H1 (cell line): ENCODE measurements around the gene SRGAP3. TPM values are rescaled to one million over a fixed set of nuclear protein-coding genes. Genes with fewer than 3 reads are reported as not detected.

Experiments used
- CTCF ChIA-PET: fragments of 300-600 bp; sonication (Branson Sonifier 250); formaldehyde crosslinking; loops from one replicate; lab custom pipeline; 2021; ENCODE audit not compliant: partially characterized antibody; lab: Charles Lee
- POLR2A ChIA-PET: fragments of 300-600 bp; sonication (Branson Sonifier 250); formaldehyde crosslinking; loops from one replicate; lab custom pipeline; 2021; ENCODE audit warnings: inconsistent platforms; ENCODE audit not compliant: partially characterized antibody; lab: Charles Lee
- DNase-seq, 2 experiments: peaks; one replicate each; pipeline versions ENCODE4 v3.0.0 to v3.0.0-alpha.2; 2010 to 2022; ENCODE audit warnings: low spot score in 2 of 2, low read depth in 1 of 2, mixed read lengths in 1 of 2
- FAIRE-seq: peaks from 2 replicates; lab custom pipeline; 2011; peaks lifted over from hg19 to GRCh38; lab: Jason Lieb, UNC
- H2AFZ ChIP-seq: 2 replicates; pipeline ENCODE4 v1.8.1; 2012; ENCODE audit warnings: low read length, inconsistent platforms
- H2AK5ac ChIP-seq: 2 replicates; pipeline ENCODE4 v1.6.1; 2013; ENCODE audit warnings: low read depth, low read length
- H2BK120ac ChIP-seq: replicated peaks from 2 replicates; pipeline ENCODE3; 2013; ENCODE audit warnings: low read depth, low read length, inconsistent platforms
- H2BK12ac ChIP-seq: 2 replicates; pipeline ENCODE4 v1.6.1; 2013; ENCODE audit warnings: low read depth, low read length
- H2BK15ac ChIP-seq: 2 replicates; pipeline ENCODE4 v1.6.1; 2013; ENCODE audit warnings: low read length
- H2BK20ac ChIP-seq: 2 replicates; pipeline ENCODE4 v1.6.1; 2013; ENCODE audit warnings: low read length
- H2BK5ac ChIP-seq: 2 replicates; pipeline ENCODE4 v1.6.1; 2013; ENCODE audit warnings: low read depth, low read length
- H3K14ac ChIP-seq: 2 replicates; pipeline ENCODE4 v1.6.1; 2013; ENCODE audit warnings: inconsistent platforms; ENCODE audit not compliant: insufficient read length
- H3K18ac ChIP-seq: 2 replicates; pipeline ENCODE4 v1.6.1; 2013; ENCODE audit warnings: low read length; ENCODE audit errors: extremely low read depth
- H3K23ac ChIP-seq: 2 replicates; pipeline ENCODE4 v1.6.1; 2013; ENCODE audit warnings: inconsistent platforms; ENCODE audit not compliant: insufficient read length
- H3K23me2 ChIP-seq: 2 replicates; pipeline ENCODE4 v1.6.1; 2013; ENCODE audit warnings: low read depth, low read length
- H3K27ac ChIP-seq: 2 replicates; pipeline ENCODE4 v1.6.1; 2011; ENCODE audit warnings: low read depth, low read length, inconsistent platforms
- H3K27me3 ChIP-seq, 4 experiments: replicated peaks in 1 of 4; 1 replicate in 1 of 4; 2 replicates in 3 of 4; pipeline versions ENCODE4 v1.6.1 to v1.8.1; 2011 to 2013; ENCODE audit warnings: low read length in 3 of 4, mild to moderate bottlenecking in 3 of 4, inconsistent platforms in 2 of 4, mixed read lengths in 2 of 4, moderate library complexity in 1 of 4; ENCODE audit not compliant: control insufficient read depth in 3 of 4, insufficient read depth in 3 of 4; ENCODE audit errors: extremely low read depth in 1 of 4
- H3K36me3 ChIP-seq, 4 experiments: 2 replicates each; pipeline versions ENCODE4 v1.6.1 to v1.8.1; 2011 to 2013; ENCODE audit warnings: mild to moderate bottlenecking in 4 of 4, low read length in 3 of 4, moderate library complexity in 2 of 4, control low read depth in 1 of 4, inconsistent platforms in 1 of 4; ENCODE audit not compliant: insufficient read depth in 4 of 4, control insufficient read depth in 2 of 4
- H3K4ac ChIP-seq: replicated peaks from 2 replicates; pipeline ENCODE3; 2013; ENCODE audit warnings: low read length, low read depth, mixed read lengths, inconsistent platforms; ENCODE audit not compliant: insufficient read length
- H3K4me1 ChIP-seq, 4 experiments: replicated peaks in 1 of 4; 1 replicate in 1 of 4; 2 replicates in 3 of 4; pipeline versions ENCODE4 v1.6.1 to v1.8.1; 2011 to 2013; ENCODE audit warnings: low read length in 3 of 4, inconsistent platforms in 2 of 4, mixed read lengths in 1 of 4; ENCODE audit not compliant: insufficient read depth in 4 of 4, control insufficient read depth in 3 of 4
- H3K4me2 ChIP-seq, 2 experiments: 2 replicates each; pipeline versions ENCODE4 v1.6.1 to v1.8.1; 2011 to 2013; ENCODE audit warnings: low read depth in 2 of 2, low read length in 2 of 2, control low read depth in 1 of 2, inconsistent platforms in 1 of 2, mild to moderate bottlenecking in 1 of 2; ENCODE audit not compliant: insufficient read depth in 1 of 2
- H3K4me3 ChIP-seq, 4 experiments: fragments of 200-600, 300-600 bp in 1 of 4; sonication (generic), shearing (Covaris generic), sonication (Bioruptor Twin) in 1 of 4; 2 replicates each; pipeline versions ENCODE4 v1.5.1 to v1.8.1; 2011 to 2016; ENCODE audit warnings: low read length in 4 of 4, low read depth in 3 of 4, control low read depth in 2 of 4, inconsistent platforms in 2 of 4, mild to moderate bottlenecking in 2 of 4, mixed read lengths in 1 of 4, moderate library complexity in 1 of 4; ENCODE audit not compliant: insufficient read depth in 2 of 4; ENCODE audit errors: extremely low read depth in 1 of 4
- H3K56ac ChIP-seq: replicated peaks from 2 replicates; pipeline ENCODE3; 2013; ENCODE audit warnings: low read depth, mild to moderate bottlenecking, mixed read lengths, low read length, inconsistent platforms; ENCODE audit not compliant: insufficient read length
- H3K79me1 ChIP-seq: 2 replicates; pipeline ENCODE4 v1.6.1; 2013; ENCODE audit warnings: low read depth, low read length, control low read depth
- H3K79me2 ChIP-seq, 2 experiments: 2 replicates each; pipeline versions ENCODE4 v1.6.1 to v1.8.1; 2012 to 2013; ENCODE audit warnings: low read length in 2 of 2, mild to moderate bottlenecking in 2 of 2, inconsistent platforms in 1 of 2; ENCODE audit not compliant: insufficient read depth in 2 of 2, control insufficient read depth in 1 of 2
- H3K9ac ChIP-seq, 4 experiments: replicated peaks in 1 of 4; 1 replicate in 1 of 4; 2 replicates in 3 of 4; pipeline versions ENCODE4 v1.6.1 to v1.8.1; 2011 to 2013; ENCODE audit warnings: low read depth in 3 of 4, low read length in 3 of 4, control low read depth in 2 of 4, mild to moderate bottlenecking in 2 of 4, moderate library complexity in 2 of 4, inconsistent platforms in 1 of 4; ENCODE audit errors: extremely low read depth in 1 of 4
- H3K9me3 ChIP-seq, 2 experiments: 2 replicates each; pipeline versions ENCODE4 v1.6.1 to v1.8.1; 2012 to 2013; ENCODE audit warnings: mild to moderate bottlenecking in 2 of 2, moderate library complexity in 2 of 2, control low read depth in 1 of 2, inconsistent platforms in 1 of 2, low read depth in 1 of 2, low read length in 1 of 2, mixed read lengths in 1 of 2; ENCODE audit not compliant: insufficient read depth in 2 of 2
- H4K20me1 ChIP-seq, 2 experiments: replicated peaks in 1 of 2; 2 replicates each; pipeline versions ENCODE3 to v1.8.1; 2011 to 2013; ENCODE audit warnings: inconsistent platforms in 2 of 2, low read length in 2 of 2, mild to moderate bottlenecking in 1 of 2; ENCODE audit not compliant: insufficient read depth in 2 of 2, control insufficient read depth in 1 of 2
- H4K5ac ChIP-seq: 2 replicates; pipeline ENCODE4 v1.6.1; 2013; ENCODE audit warnings: low read length, low read depth, mixed read lengths, inconsistent platforms; ENCODE audit not compliant: insufficient read length
- H4K8ac ChIP-seq: 2 replicates; pipeline ENCODE4 v1.8.0; 2013; ENCODE audit warnings: mild to moderate bottlenecking, moderate library complexity, low read length, inconsistent platforms; ENCODE audit not compliant: insufficient read depth; ENCODE audit errors: extremely low read depth
- H4K91ac ChIP-seq: replicated peaks from 2 replicates; pipeline ENCODE3; 2013; ENCODE audit warnings: low read length, mixed read lengths, inconsistent platforms; ENCODE audit not compliant: insufficient read length
- EP300 ChIP-seq, 2 experiments: IDR thresholded peaks; 1 replicate in 1 of 2; 2 replicates in 1 of 2; pipeline ENCODE4 v1.6.1; 2011 to 2012; ENCODE audit warnings: low read depth in 2 of 2, low read length in 2 of 2, mild to moderate bottlenecking in 2 of 2, borderline replicate concordance in 1 of 2, inconsistent platforms in 1 of 2, moderate library complexity in 1 of 2
- GABPA ChIP-seq: IDR thresholded peaks from 2 replicates; pipeline ENCODE4 v1.6.1; 2011; ENCODE audit warnings: mild to moderate bottlenecking, low read length, moderate library complexity, borderline replicate concordance; ENCODE audit not compliant: insufficient read depth
- KDM5A ChIP-seq: fragments of 200-600 bp; IDR thresholded peaks from 2 replicates; pipeline ENCODE4 v1.7.1; 2012; ENCODE audit warnings: mild to moderate bottlenecking, low read length, inconsistent platforms, mixed read lengths
- MAX ChIP-seq: IDR thresholded peaks from 2 replicates; pipeline ENCODE4 v1.6.1; 2012; ENCODE audit warnings: inconsistent platforms
- POLR2A ChIP-seq, 2 experiments: IDR thresholded peaks; 1 replicate in 1 of 2; 2 replicates in 1 of 2; pipeline ENCODE4 v1.6.1; 2011; ENCODE audit warnings: low read depth in 2 of 2, low read length in 2 of 2, mild to moderate bottlenecking in 2 of 2; ENCODE audit errors: control extremely low read depth in 1 of 2
- RAD21 ChIP-seq, 2 experiments: IDR thresholded peaks in 1 of 2; conservative IDR thresholded peaks in 1 of 2; 2 replicates each; pipeline ENCODE4 v1.6.1; 2011; ENCODE audit warnings: low read depth in 2 of 2, low read length in 2 of 2, improper control_type of control experiment in 1 of 2, inconsistent platforms in 1 of 2, mild to moderate bottlenecking in 1 of 2, moderate library complexity in 1 of 2
- RFX5 ChIP-seq: IDR thresholded peaks from 2 replicates; pipeline ENCODE4 v1.6.1; 2011; ENCODE audit warnings: low read depth, low read length, improper control_type of control experiment, borderline replicate concordance
- USF2 ChIP-seq: IDR thresholded peaks from 2 replicates; pipeline ENCODE4 v1.6.1; 2011; ENCODE audit warnings: low read length, improper control_type of control experiment
- WGBS, 2 experiments: shearing (Covaris generic) in 1 of 2; methylation state at CpG; one replicate each; pipeline versions ENCODE4 v1.1.6 to v1.1.7; 2013 to 2015; ENCODE audit warnings: low lambda C conversion rate in 2 of 2, mixed read lengths in 2 of 2, inconsistent platforms in 1 of 2, low coverage in 1 of 2, missing lambda C conversion rate in 1 of 2; ENCODE audit not compliant: insufficient replicate concordance in 2 of 2, insufficient coverage in 1 of 2, insufficient read length in 1 of 2; ENCODE audit errors: extremely low coverage in 1 of 2, missing lambda C conversion rate in 1 of 2; 5-methylcytosine and 5-hydroxymethylcytosine counted together
- polyA plus RNA-seq, 7 experiments: library from polyadenylated mRNA; depleted of rRNA in 3 of 7; stranded (reverse) in 5 of 7; unstranded in 2 of 7; fragments of >200 nt in 5 of 7; fragments of 200-250 nt in 2 of 7; gene quantifications; 1 replicate in 5 of 7; 2 replicates in 1 of 7; 4 replicates in 1 of 7; pipeline versions ENCODE4 v1.2.1 to v1.2.3, GENCODE V29; 2011 to 2013; ENCODE audit warnings: missing spikeins in 2 of 7, mixed read lengths in 2 of 7
- total RNA-seq: library from RNA; stranded (reverse); fragmentation: NEBNext Ultra II Directional; extraction: Animal tissue kit (Norgen Biotek cat#: 25700); gene quantifications from 2 replicates; pipeline ENCODE4 v1.2.1, GENCODE V29; 2021

Gene SRGAP3
- total and polyA plus RNA-seq, 2 of the 8 experiments (the other 6 are each of a cell fraction or from before 2014, with no cell fraction given), result 5.8 to 11.4 TPM

DNA sequence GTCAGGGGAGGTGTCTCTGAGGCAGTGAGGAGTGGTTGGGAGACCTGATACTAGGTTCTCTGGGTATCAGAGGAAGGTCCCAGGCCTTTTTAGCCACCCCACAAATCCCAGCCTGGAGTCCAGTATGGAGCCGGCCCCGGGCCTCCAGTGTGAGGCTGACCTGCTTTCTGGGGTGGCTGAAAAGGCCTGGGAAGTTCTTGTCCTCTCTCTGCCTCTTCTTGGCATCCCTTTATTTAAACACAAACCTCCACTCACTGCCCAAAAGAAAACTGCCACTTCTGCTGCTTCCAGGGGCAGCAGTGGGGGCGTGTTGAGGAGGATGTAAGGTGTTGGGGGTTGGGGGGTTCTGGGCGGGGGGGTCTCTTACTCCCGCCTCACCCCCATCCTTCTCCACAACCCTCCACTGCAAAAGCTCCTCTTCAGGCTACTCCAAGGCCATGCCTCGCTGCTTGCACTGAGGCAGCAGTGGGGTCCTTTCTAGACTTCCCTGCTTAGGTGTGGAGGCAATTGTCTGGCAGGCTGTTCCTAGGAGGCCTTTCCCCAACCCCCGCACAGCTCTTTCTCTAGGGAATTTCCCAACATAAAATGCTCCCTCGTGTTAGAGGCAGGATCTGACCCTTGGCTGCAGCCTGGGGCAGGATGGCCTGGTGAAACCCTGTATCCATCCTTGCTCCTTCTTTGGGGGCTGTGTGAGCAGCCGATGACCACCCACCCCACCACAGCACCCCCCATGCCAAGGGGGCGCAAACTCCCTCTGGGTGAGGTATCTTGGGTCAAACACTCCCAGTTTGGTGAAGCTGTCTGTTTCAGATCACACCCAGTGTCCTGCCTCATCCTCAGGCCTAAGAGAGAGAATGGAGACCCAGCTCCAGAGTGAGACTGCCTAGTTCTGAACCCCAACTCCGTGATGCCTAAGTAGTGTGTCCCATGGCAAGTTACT is 274.1 kb downstream of the SRGAP3 start:
- H2AFZ ChIP-seq, result peak overlapping the region; percentile 27; the same call in 1 of the 2 replicates
- H4K8ac ChIP-seq, result no peak overlapping the region
- H2BK120ac ChIP-seq, result no peak overlapping the region
- H3K9ac ChIP-seq, result no peak overlapping the region
- TF ChIP-seq RAD21 (IDR thresholded peaks at IDR 0.05 in 1 of 2, conservative IDR thresholded peaks at IDR 0.05 in 1 of 2; ENCODE audit: low read depth in 2 of 2, low read length in 2 of 2) (no peak), EP300 (IDR thresholded peaks at IDR 0.05; ENCODE audit: borderline replicate concordance in 1 of 2, low read depth in 2 of 2, low read length in 2 of 2) (no peak), POLR2A (IDR thresholded peaks at IDR 0.05; ENCODE audit: control extremely low read depth in 1 of 2, low read depth in 2 of 2, low read length in 2 of 2) (no peak), GABPA (no peak), MAX (0 out of 2 replicates have a peak, but pooled peaks have one; percentile 8), KDM5A (no peak), USF2 (no peak), RFX5 (no peak)
- H2AK5ac ChIP-seq, result no peak overlapping the region
- WGBS, 2 experiments, result 80% methylated on average over 11 of the region's 11 CpGs; no CpG with 5 or more reads in 1 of the 2 experiments
- H4K5ac ChIP-seq, result no peak overlapping the region
- FAIRE-seq (no peak), DNase-seq (no peak)
- no peak overlapping the region for H2BK20ac ChIP-seq
- H3K56ac ChIP-seq, result no peak overlapping the region
- no peak overlapping the region for H3K27ac ChIP-seq
- ChIA-PET CTCF (interaction anchor here (0.6 to 13.2 kb wide), 18 partner anchors 8 to 339 kb away, joined by 3 to 176 read pairs (median 4); partner anchors contain the start of gene SRGAP3), POLR2A (interaction anchor here (0.7 kb wide), 1 partner anchor 11 kb away, joined by 3 read pairs; no protein-coding TSS in a partner anchor)
- H3K27me3 ChIP-seq, result peaks cover 0 to 2% (median 0%) of the 10 kb centered on the region in 4 experiments; a peak in 1 of 7 replicates
- peak overlapping the region; percentile 17; the same call in 1 of the 2 replicates for H3K18ac ChIP-seq
- H3K79me2 ChIP-seq, result no peaks in the 10 kb centered on the region
- H3K79me1 ChIP-seq, result no peaks in the 10 kb centered on the region
- H2BK12ac ChIP-seq, result no peak overlapping the region
- no peaks in the 10 kb centered on the region for H3K9me3 ChIP-seq
- H2BK5ac ChIP-seq, result no peak overlapping the region
- H4K20me1 ChIP-seq, result no peaks in the 10 kb centered on the region
- H3K4me2 ChIP-seq, result no peak overlapping the region
- H3K23me2 ChIP-seq, result no peaks in the 10 kb centered on the region; the same call in 1 of the 2 replicates
- H3K4ac ChIP-seq, result no peak overlapping the region
- no peaks in the 10 kb centered on the region for H3K36me3 ChIP-seq
- peaks cover 0 to 6% (median 3%) of the 10 kb centered on the region in 4 experiments; a peak in 4 of 7 replicates for H3K4me1 ChIP-seq
- H4K91ac ChIP-seq, result no peak overlapping the region
- H3K23ac ChIP-seq, result no peak overlapping the region
- no peak overlapping the region for H2BK15ac ChIP-seq
- no peak overlapping the region for H3K4me3 ChIP-seq
- H3K14ac ChIP-seq, result no peak overlapping the region
